ENCODE measurements around the gene LAMA3.

The LAMA3 gene

DNA sequence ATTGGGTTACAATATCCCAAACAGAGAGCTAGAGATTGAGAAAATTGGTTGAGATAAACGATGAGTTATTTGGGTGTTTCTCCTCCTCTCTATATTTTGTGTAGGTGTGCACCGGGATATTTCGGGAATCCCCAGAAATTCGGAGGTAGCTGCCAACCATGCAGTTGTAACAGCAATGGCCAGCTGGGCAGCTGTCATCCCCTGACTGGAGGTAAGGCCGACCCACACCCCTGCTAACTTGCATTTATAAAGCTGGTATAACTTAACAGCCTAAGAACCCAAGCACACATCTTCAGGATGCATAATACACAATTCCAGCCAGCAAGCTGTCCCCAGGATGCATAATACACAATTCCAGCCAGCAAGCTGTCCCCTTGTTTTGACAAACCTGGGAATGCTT is 200.7 kb downstream of the LAMA3 start:
- WGBS: 88% methylated on average over 5 of the region's 5 CpGs

DNA sequence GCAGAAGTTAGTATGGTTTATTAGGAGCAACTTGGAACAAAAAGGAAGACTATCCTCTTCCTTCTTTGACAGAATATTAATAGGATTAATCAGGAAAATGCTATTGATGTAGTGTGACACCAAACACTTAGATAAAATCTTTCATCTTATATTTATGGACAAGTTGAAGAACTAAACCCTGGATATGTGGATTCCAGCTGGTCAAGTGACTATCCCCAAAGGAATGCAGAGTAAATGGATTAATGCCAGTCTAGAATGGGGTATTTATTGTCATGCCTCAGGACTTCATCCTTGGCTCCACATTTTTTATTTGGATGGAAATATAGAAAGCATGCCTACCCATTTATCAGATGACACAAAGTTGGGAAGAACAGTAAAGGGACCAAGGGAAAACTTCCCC is 201.3 kb downstream of the LAMA3 start:
- Histone ChIP-seq H2BK5ac (ENCODE audit: low read depth, low read length, poor library complexity, severe bottlenecking) (no peak overlapping the region), H3K36me3 (ENCODE audit: control insufficient read depth in 1 of 2, insufficient read depth in 2 of 2, low read depth in 1 of 2, low read length in 2 of 2) (peaks cover 0 to 34% of the 10 kb centered on the region in 2 experiments), H2BK12ac (ENCODE audit: low read length in 2 of 2) (no peak overlapping the region), H2AFZ (ENCODE audit: low read depth, low read length) (no peak overlapping the region), H2BK120ac (ENCODE audit: low read depth, low read length) (no peak overlapping the region), H3K4me3 (ENCODE audit: insufficient read depth in 1 of 2, low read depth in 1 of 2, low read length in 2 of 2) (no peak overlapping the region), H3K27me3 (ENCODE audit: control insufficient read depth in 1 of 2, insufficient read depth in 1 of 2, low read length in 2 of 2) (no peaks in the 10 kb centered on the region), H3K23ac (ENCODE audit: low read length in 2 of 2) (no peak overlapping the region), H3K27ac (ENCODE audit: low read length, poor library complexity, severe bottlenecking) (no peak overlapping the region), H3K14ac (ENCODE audit: low read length in 2 of 2) (no peak overlapping the region), H3K79me1 (replicated peaks; ENCODE audit: low read length, poor library complexity, severe bottlenecking) (no peaks in the 10 kb centered on the region), H3K9me3 (ENCODE audit: control insufficient read depth, low read length) (no peaks in the 10 kb centered on the region), H3K9ac (ENCODE audit: low read length) (no peak overlapping the region), H2BK15ac (ENCODE audit: low read depth, poor library complexity, severe bottlenecking) (no peak overlapping the region), H3K4me1 (ENCODE audit: control insufficient read depth, insufficient read depth, low read depth, low read length) (peaks cover 3% of the 10 kb centered on the region), H3K4me2 (ENCODE audit: low read length, poor library complexity, severe bottlenecking) (no peak overlapping the region), H3K4ac (ENCODE audit: low read depth in 1 of 2, low read length in 2 of 2) (no peak overlapping the region), H4K91ac (ENCODE audit: low read length) (no peak overlapping the region), H3K18ac (ENCODE audit: low read depth in 1 of 2, low read length in 2 of 2) (no peak overlapping the region), H4K8ac (ENCODE audit: low read length) (no peak overlapping the region), H2AK5ac (ENCODE audit: low read length, severe bottlenecking) (no peak overlapping the region)
- DNase-seq: no peak

More for the DNA sequence above, 200.7 kb downstream of the LAMA3 start:
- Histone ChIP-seq H3K36me3 (ENCODE audit: control insufficient read depth in 1 of 2, insufficient read depth in 2 of 2, low read depth in 1 of 2, low read length in 2 of 2) (peaks cover 0 to 27% of the 10 kb centered on the region in 2 experiments), H2BK120ac (ENCODE audit: low read depth, low read length) (no peak overlapping the region), H4K8ac (ENCODE audit: low read length) (no peak overlapping the region), H2BK15ac (ENCODE audit: low read depth, poor library complexity, severe bottlenecking) (no peak overlapping the region), H3K23ac (ENCODE audit: low read length in 2 of 2) (no peak overlapping the region), H3K4me3 (ENCODE audit: insufficient read depth in 1 of 2, low read depth in 1 of 2, low read length in 2 of 2) (no peak overlapping the region), H2BK12ac (ENCODE audit: low read length in 2 of 2) (no peak overlapping the region), H2AK5ac (ENCODE audit: low read length, severe bottlenecking) (no peak overlapping the region), H2AFZ (ENCODE audit: low read depth, low read length) (no peak overlapping the region), H3K4me1 (ENCODE audit: control insufficient read depth, insufficient read depth, low read depth, low read length) (peaks cover 4% of the 10 kb centered on the region), H3K4me2 (ENCODE audit: low read length, poor library complexity, severe bottlenecking) (no peak overlapping the region), H3K27me3 (ENCODE audit: control insufficient read depth in 1 of 2, insufficient read depth in 1 of 2, low read length in 2 of 2) (no peaks in the 10 kb centered on the region), H3K79me1 (replicated peaks; ENCODE audit: low read length, poor library complexity, severe bottlenecking) (no peaks in the 10 kb centered on the region), H4K91ac (ENCODE audit: low read length) (no peak overlapping the region), H3K27ac (ENCODE audit: low read length, poor library complexity, severe bottlenecking) (no peak overlapping the region), H3K4ac (ENCODE audit: low read depth in 1 of 2, low read length in 2 of 2) (no peak overlapping the region), H3K9ac (ENCODE audit: low read length) (no peak overlapping the region), H3K14ac (ENCODE audit: low read length in 2 of 2) (no peak overlapping the region), H3K9me3 (ENCODE audit: control insufficient read depth, low read length) (no peaks in the 10 kb centered on the region), H3K18ac (ENCODE audit: low read depth in 1 of 2, low read length in 2 of 2) (no peak overlapping the region), H2BK5ac (ENCODE audit: low read depth, low read length, poor library complexity, severe bottlenecking) (no peak overlapping the region)
- no peak for DNase-seq

DNA sequence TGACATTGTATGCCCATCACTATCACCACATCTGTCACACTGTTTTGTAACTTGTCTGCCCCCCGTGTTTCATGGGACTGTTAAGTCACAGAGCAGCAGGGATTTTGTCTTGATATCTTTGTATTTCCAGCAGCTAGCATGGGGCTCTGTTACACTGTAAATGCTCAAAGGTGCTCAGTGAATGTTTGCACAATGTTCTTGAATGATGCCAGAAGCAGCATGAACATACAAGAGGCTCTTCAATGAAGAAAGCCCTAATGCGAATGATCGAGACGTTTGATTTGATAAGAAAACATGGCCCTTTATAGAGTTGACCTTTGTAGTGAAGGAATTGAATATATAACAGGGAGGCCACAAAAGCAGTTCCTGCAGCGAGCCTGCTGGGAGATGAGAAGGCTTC is 204.4 kb downstream of the LAMA3 start:
- Histone ChIP-seq H3K79me1 (replicated peaks; ENCODE audit: low read length, poor library complexity, severe bottlenecking) (no peaks in the 10 kb centered on the region), H2AK5ac (ENCODE audit: low read length, severe bottlenecking) (no peak overlapping the region), H4K91ac (ENCODE audit: low read length) (no peak overlapping the region), H2AFZ (ENCODE audit: low read depth, low read length) (no peak overlapping the region), H3K4me3 (ENCODE audit: insufficient read depth in 1 of 2, low read depth in 1 of 2, low read length in 2 of 2) (no peak overlapping the region), H2BK5ac (ENCODE audit: low read depth, low read length, poor library complexity, severe bottlenecking) (no peak overlapping the region), H3K36me3 (ENCODE audit: control insufficient read depth in 1 of 2, insufficient read depth in 2 of 2, low read depth in 1 of 2, low read length in 2 of 2) (peaks cover 0 to 46% of the 10 kb centered on the region in 2 experiments), H2BK12ac (ENCODE audit: low read length in 2 of 2) (no peak overlapping the region), H3K14ac (ENCODE audit: low read length in 2 of 2) (no peak overlapping the region), H3K27ac (ENCODE audit: low read length, poor library complexity, severe bottlenecking) (no peak overlapping the region), H3K4ac (ENCODE audit: low read depth in 1 of 2, low read length in 2 of 2) (no peak overlapping the region), H4K8ac (ENCODE audit: low read length) (no peak overlapping the region), H2BK120ac (ENCODE audit: low read depth, low read length) (no peak overlapping the region), H3K18ac (ENCODE audit: low read depth in 1 of 2, low read length in 2 of 2) (no peak overlapping the region), H3K9ac (ENCODE audit: low read length) (no peak overlapping the region), H3K23ac (ENCODE audit: low read length in 2 of 2) (no peak overlapping the region), H3K4me2 (ENCODE audit: low read length, poor library complexity, severe bottlenecking) (no peak overlapping the region), H3K4me1 (ENCODE audit: control insufficient read depth, insufficient read depth, low read depth, low read length) (peaks cover 3% of the 10 kb centered on the region), H3K27me3 (ENCODE audit: control insufficient read depth in 1 of 2, insufficient read depth in 1 of 2, low read length in 2 of 2) (no peaks in the 10 kb centered on the region), H2BK15ac (ENCODE audit: low read depth, poor library complexity, severe bottlenecking) (no peak overlapping the region), H3K9me3 (ENCODE audit: control insufficient read depth, low read length) (no peaks in the 10 kb centered on the region)
- 88% methylated on average over 5 of the region's 5 CpGs for WGBS
- no peak for DNase-seq

DNA sequence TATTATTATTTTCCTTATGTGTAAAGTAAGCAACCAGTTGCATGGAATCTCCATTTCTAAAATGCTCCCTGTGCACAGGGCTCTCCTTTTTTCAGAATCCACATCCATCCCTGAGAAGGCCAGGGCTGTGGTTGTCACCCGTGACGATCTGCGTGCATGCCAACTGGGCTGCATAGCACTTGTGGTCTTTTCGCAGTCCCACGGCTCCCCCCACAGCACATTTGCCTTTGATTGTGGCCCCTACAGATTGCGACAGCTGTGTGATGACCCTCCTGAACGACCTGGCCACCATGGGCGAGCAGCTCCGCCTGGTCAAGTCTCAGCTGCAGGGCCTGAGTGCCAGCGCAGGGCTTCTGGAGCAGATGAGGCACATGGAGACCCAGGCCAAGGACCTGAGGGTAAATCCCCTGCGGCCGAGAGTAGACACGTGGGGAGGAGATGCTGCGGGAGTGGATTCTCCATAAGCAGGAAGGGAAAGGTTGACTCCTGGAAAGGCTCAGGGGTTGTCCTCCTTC is 205.5 kb downstream of the LAMA3 start:
- Histone ChIP-seq H3K9ac (ENCODE audit: low read length) (no peak overlapping the region), H2AK5ac (ENCODE audit: low read length, severe bottlenecking) (no peak overlapping the region), H4K91ac (ENCODE audit: low read length) (no peak overlapping the region), H3K4me2 (ENCODE audit: low read length, poor library complexity, severe bottlenecking) (no peak overlapping the region), H3K36me3 (ENCODE audit: control insufficient read depth in 1 of 2, insufficient read depth in 2 of 2, low read depth in 1 of 2, low read length in 2 of 2) (peaks cover 0 to 57% of the 10 kb centered on the region in 2 experiments), H3K4ac (ENCODE audit: low read depth in 1 of 2, low read length in 2 of 2) (no peak overlapping the region), H2BK15ac (ENCODE audit: low read depth, poor library complexity, severe bottlenecking) (no peak overlapping the region), H3K23ac (ENCODE audit: low read length in 2 of 2) (no peak overlapping the region), H3K27me3 (ENCODE audit: control insufficient read depth in 1 of 2, insufficient read depth in 1 of 2, low read length in 2 of 2) (no peaks in the 10 kb centered on the region), H3K4me3 (ENCODE audit: insufficient read depth in 1 of 2, low read depth in 1 of 2, low read length in 2 of 2) (no peak overlapping the region), H2BK120ac (ENCODE audit: low read depth, low read length) (no peak overlapping the region), H3K9me3 (ENCODE audit: control insufficient read depth, low read length) (no peaks in the 10 kb centered on the region), H2BK5ac (ENCODE audit: low read depth, low read length, poor library complexity, severe bottlenecking) (no peak overlapping the region), H2BK12ac (ENCODE audit: low read length in 2 of 2) (no peak overlapping the region), H3K18ac (ENCODE audit: low read depth in 1 of 2, low read length in 2 of 2) (no peak overlapping the region), H2AFZ (ENCODE audit: low read depth, low read length) (no peak overlapping the region), H4K8ac (ENCODE audit: low read length) (no peak overlapping the region), H3K27ac (ENCODE audit: low read length, poor library complexity, severe bottlenecking) (no peak overlapping the region), H3K14ac (ENCODE audit: low read length in 2 of 2) (no peak overlapping the region), H3K4me1 (ENCODE audit: control insufficient read depth, insufficient read depth, low read depth, low read length) (peaks cover 3% of the 10 kb centered on the region), H3K79me1 (replicated peaks; ENCODE audit: low read length, poor library complexity, severe bottlenecking) (no peaks in the 10 kb centered on the region)
- DNase-seq: no peak
- 89% methylated on average over 14 of the region's 14 CpGs for WGBS
